ENCODE results near the gene ZACN. TPM values are rescaled to one million over a fixed set of nuclear protein-coding genes. Genes with fewer than 3 reads are reported as not detected.

The ZACN gene
- polyA plus RNA-seq, 3 donors = 0.09 TPM; not detected in 2

DNA sequence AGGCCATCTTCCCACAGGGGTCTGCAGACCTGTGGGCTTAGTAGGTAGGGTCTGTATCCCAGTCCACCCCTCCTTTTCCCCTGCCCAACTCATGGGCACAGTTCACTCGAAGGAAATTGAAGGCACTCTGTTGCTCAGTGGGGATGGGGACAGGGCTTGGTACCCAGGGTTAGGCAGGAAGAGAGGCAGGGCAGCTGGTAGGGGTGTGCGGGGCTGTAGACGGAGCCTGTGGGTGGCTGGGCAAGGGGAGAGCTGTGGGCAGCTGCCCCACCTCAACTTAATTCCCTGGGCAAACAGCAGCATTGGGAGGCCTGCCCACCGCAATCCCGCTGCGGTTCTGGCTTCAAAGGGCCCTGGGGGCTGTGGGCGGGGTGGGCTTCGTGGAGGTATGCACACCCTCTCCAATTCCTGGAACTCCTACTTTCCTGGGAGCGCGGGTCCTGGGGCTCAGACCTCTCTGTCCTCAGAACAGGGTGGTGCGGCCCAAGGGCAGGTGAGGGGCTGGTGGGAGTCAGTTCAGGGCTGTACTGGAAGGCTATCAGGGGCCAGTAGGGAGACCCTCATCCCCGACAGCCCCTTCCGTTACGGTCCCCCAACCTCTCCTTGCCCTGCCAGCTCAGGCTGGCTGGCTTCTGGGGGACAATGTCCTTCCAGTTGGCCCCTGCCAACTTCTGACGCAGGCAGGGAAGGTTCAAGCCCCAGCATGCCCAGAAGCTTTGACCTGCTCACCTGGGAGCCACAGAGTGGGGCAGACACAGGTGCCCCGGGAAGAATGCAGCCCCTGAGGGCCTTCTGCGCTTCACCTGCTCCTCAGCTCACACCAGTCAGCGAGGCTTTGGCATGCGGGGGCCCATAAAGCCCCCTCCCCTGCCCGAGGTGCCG lies 53.0 kb downstream of the ZACN start:
- Histone ChIP-seq H3K4me3 (replicated peaks in 1 of 3; ENCODE audit: low read depth in 2 of 3, low read length in 3 of 3) (no peak overlapping the region), H3K4me2 (replicated peaks; ENCODE audit: extremely low read depth, low read length, poor library complexity, severe bottlenecking) (no peak overlapping the region), H3K27me3 (ENCODE audit: control insufficient read depth in 2 of 2, insufficient read depth in 2 of 2, low read length in 2 of 2) (peaks cover 0 to under 1% of the 10 kb centered on the region in 2 donors), H2AFZ (ENCODE audit: insufficient read depth, low read depth, low read length, poor library complexity, severe bottlenecking) (no peak overlapping the region), H3K27ac (ENCODE audit: low read depth in 1 of 2, low read length in 2 of 2) (no peak overlapping the region), H3K36me3 (replicated peaks in 1 of 2; ENCODE audit: control insufficient read depth in 1 of 2, insufficient read depth in 2 of 2, low read length in 2 of 2) (no peaks in the 10 kb centered on the region), H4K20me1 (ENCODE audit: insufficient read depth, low read length) (no peaks in the 10 kb centered on the region), H3K9ac (ENCODE audit: insufficient read depth, low read length, poor library complexity, severe bottlenecking) (no peak overlapping the region), H3K4me1 (ENCODE audit: control insufficient read depth in 1 of 2, insufficient read depth in 2 of 2, low read length in 2 of 2) (peaks cover 7 to 8% of the 10 kb centered on the region in 2 donors), H3K79me2 (ENCODE audit: insufficient read depth, low read length) (no peaks in the 10 kb centered on the region), H3K9me3 (replicated peaks in 1 of 2; ENCODE audit: control insufficient read depth in 1 of 2, insufficient read depth in 1 of 2, low read length in 2 of 2) (no peaks in the 10 kb centered on the region)
- no peak for DNase-seq
- intact Hi-C loops (cut with micrococcal nuclease) = no loop called here
- Mint-ChIP-seq H3K4me3 (no peak overlapping the region), H3K36me3 (no peaks in the 10 kb centered on the region), H3K27me3 (ENCODE audit: low read depth in 3 of 3) (peaks cover 2 to 18% (median 8%) of the 10 kb centered on the region in 3 donors), H3K9me3 (no peaks in the 10 kb centered on the region), H3K4me1 (peaks cover 11% of the 10 kb centered on the region), H3K27ac (no peak overlapping the region)
- no peak for TF ChIP-seq CTCF (IDR thresholded peaks at IDR 0.05)
- WGBS (ENCODE audit: insufficient coverage) = 95% methylated on average over 5 of the region's 21 CpGs

Small RNA genes lying within 50 kb of the gene (small RNA-seq; reads per million reads assigned to genes)
- gene MIR6868 (ENCODE audit: insufficient read length, low read depth) = not detected

Other genes starting within 250 kb of the ZACN start
- gene UNC13D, start 234.8 kb upstream of the ZACN start, polyA plus RNA-seq = 100 to 1,000 TPM in 1 of 3 donors, 10 to 100 TPM in 2; 28.4 to 111 (median 53.3) TPM
- gene WBP2, start 223.8 kb upstream of the ZACN start, polyA plus RNA-seq = 10 to 100 TPM; 62.4 to 93.3 (median 67.9) TPM
- under 1 TPM in 1 of 3 donors, not detected in 2; 0.20 TPM for gene TRIM47, start 200.6 kb upstream of the ZACN start, polyA plus RNA-seq
- 10 to 100 TPM in 1 of 3 donors, 1 to 10 TPM in 2; 5.6 to 10.4 (median 5.9) TPM for gene TRIM65, start 182.2 kb upstream of the ZACN start, polyA plus RNA-seq
- 10 to 100 TPM; 27.8 to 44.1 (median 36.0) TPM for gene MRPL38, start 174.3 kb upstream of the ZACN start, polyA plus RNA-seq
- 1 to 10 TPM in 1 of 3 donors, under 1 TPM in 2; 0.32 to 4.4 (median 0.62) TPM for gene FBF1, start 138.1 kb upstream of the ZACN start, polyA plus RNA-seq
- 10 to 100 TPM; 21.6 to 49.7 (median 49.2) TPM for gene ACOX1, start 100.0 kb upstream of the ZACN start, polyA plus RNA-seq
- 10 to 100 TPM; 22.4 to 37.2 (median 31.3) TPM for gene TEN1, start 99.9 kb upstream of the ZACN start, polyA plus RNA-seq
- gene CDK3, start 78.3 kb upstream of the ZACN start, polyA plus RNA-seq = 10 to 100 TPM in 1 of 3 donors, not detected in 2; 25.5 TPM
- not detected for gene EVPL, start 51.9 kb upstream of the ZACN start, polyA plus RNA-seq
- 10 to 100 TPM; 27.4 to 47.1 (median 42.1) TPM for gene SRP68, start 6.7 kb upstream of the ZACN start, polyA plus RNA-seq
- 1 to 10 TPM in 2 of 3 donors, under 1 TPM in 1; 0.22 to 4.8 (median 1.1) TPM for gene GALR2, start 4.4 kb upstream of the ZACN start, polyA plus RNA-seq
- 10 to 100 TPM; 30.7 to 86.5 (median 42.4) TPM for gene EXOC7, start 24.6 kb downstream of the ZACN start, polyA plus RNA-seq
- not detected for gene FOXJ1, start 62.1 kb downstream of the ZACN start, polyA plus RNA-seq
- under 1 TPM in 1 of 3 donors, not detected in 2; 0.03 TPM for gene RNF157, start 161.3 kb downstream of the ZACN start, polyA plus RNA-seq
- gene UBALD2, start 186.2 kb downstream of the ZACN start, polyA plus RNA-seq = 10 to 100 TPM in 1 of 3 donors, 1 to 10 TPM in 2; 1.4 to 88.6 (median 2.2) TPM
- gene QRICH2, start 229.1 kb downstream of the ZACN start, polyA plus RNA-seq = 1 to 10 TPM in 1 of 3 donors, under 1 TPM in 1, not detected in 1; 0.04 to 1.9 TPM